ENCODE measurements around the gene ANKRD12.

Gene ANKRD12

DNA sequence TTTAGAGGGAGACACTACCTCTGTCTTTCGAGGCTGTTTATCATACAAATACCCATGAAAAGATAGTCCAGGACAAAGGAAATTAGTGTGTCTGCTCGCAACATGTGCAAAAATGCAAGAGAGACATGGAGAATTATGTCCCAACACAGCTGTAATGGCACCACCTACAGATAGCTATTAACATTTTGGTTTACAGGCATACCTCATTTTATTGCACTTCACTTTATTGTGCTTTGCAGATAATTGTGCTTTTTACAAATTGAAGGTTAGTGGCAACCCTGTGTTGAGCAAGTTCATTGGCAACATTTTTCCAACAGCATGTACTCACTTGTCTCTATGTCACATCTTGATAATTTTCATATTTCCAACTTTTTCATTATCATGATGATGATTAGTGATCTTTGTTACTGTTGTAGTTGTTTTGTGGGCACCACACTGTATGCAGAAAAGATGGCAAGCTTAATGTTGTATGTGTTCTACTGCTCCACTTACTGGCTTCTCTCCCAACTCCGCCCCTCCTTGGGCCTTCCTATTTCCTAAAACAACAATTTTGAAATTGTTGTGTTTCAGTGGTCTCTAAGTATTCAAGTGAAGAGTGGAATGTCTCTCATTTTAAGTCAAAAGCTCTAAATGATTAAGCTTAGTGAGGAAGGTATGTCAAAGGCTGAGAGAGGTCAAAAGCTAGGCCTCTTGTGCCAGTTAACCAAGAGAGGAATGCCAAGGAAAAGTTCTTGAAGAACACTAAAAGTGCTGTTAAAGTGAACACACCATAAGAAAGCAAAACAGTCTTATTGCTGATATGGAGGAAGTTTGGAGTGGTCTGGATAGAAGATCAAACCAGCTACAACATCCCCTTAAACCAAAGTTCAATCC lies 52.0 kb downstream of the ANKRD12 start:
- DNase-seq = no peak

DNA sequence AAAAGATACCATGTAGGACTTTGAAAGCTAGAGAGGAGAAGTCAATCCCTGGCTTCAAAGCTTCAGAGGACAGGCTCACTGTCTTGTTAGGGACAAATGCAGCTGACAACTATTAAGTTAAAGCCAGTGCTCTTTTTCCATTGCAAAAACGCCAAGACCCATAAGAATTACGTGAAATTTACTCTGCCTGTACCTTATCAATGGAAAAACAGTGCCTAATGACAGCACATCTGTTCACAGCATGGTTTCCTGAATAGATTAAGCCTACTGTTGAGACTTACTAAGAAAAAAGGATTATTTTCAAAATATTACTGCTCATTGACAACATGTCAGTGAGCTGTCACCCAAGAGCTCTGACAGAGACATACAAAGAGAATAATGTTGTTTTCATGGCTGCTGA lies 52.9 kb downstream of the ANKRD12 start:
- no peak for DNase-seq

DNA sequence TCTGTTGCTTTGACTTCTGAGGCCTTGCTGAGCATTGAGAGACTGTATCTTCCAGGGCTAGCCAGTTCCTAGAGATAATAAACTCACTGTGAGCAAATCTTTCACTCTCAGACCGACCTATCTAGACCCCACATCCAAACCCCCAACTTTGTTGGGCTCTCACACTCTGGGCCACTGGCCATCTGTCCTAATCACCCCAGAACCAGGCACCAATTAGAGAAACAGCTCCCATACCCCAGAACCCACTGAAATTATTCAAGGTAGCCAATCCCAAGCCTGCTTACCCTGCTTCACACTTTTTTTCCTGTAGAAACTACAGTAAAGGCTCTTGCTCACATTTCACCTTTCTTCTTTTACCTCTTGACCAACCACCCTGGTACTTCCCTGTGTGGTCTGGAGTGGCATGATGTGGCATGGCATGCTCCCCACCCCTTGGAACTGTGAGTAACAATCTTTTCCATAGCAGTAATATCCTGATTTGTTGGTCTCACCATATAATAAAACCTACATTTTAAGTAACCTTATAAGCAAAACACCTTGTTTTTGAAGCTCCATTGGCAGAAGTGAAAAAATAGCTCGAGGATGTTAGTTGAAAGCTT lies 55.2 kb downstream of the ANKRD12 start:
- no peak for DNase-seq

DNA sequence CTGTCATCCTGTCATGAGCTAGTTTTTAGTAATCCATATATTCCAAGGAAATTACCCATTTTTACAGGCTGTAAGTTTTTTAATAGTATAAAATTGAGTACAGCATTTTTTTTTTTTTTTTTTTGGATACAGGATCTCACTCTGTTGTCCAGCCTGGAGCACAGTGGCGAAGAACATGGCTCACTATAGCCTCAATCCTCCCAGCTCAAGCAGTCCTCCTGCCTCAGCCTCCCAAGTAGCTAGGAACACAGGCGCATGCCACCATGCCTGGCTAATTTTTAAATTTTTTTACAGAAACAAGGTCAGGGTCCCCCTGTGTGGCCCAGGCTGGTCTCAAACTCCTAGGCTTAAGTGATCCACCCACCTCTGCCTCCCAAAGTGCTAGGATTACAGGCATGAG lies 56.5 kb downstream of the ANKRD12 start:
- DNase-seq = no peak

DNA sequence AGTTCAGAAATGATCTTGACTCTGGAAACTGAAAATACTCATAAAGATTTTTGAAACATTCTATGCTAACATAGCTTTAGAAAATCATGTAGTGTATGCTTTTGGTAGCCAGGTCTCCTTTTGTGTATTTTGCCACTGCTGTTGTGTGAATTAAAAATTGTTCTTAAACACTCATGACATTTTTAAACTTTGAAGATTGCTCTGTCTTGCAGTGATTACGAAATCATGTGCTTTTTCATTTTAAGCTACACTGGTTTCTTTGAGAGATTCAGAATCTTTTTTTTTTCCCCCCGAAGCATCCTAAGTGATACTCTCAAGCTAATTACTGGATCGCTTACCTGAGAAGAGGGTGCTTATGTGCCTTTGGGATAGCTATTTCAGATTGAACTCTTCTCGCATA lies 60.0 kb downstream of the ANKRD12 start:
- no peak for DNase-seq

DNA sequence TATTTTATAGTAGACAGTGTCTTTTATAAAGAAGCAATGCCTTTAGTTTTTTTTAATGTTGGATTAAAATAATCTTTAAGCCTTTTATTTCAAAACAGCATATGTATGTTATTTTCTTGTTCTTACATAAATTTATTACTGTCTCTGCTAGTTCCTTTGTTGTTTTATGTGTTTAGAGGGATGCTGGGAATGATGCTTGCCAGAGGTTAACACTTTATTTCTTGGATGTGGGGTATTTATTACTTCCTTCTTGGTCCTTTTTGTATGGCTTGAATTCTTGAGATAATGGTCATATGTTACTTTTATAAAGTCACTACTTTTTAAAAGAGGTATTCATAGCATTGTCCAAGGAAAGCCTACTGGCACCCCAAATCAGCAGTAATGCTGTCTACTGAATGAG lies 63.1 kb downstream of the ANKRD12 start:
- DNase-seq = no peak

DNA sequence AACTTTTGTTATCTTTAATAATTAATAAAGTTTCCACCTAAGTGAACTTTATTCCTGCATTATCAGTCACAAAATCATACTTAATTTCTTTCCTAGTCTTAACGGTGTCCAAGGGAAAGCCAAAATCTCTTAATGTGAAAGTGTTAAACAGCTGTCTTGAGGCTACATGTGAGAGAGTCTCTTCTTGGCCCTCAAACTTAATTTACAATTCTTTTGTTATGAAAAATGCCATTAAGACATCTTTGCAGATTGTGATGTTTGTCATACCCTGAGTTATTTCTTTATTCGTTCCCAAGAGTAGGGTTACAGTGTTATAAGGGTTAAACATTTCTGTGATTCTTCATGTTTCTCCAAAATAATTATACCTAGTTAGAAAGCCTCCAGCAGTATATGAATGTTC lies 64.6 kb downstream of the ANKRD12 start:
- no peak for DNase-seq

DNA sequence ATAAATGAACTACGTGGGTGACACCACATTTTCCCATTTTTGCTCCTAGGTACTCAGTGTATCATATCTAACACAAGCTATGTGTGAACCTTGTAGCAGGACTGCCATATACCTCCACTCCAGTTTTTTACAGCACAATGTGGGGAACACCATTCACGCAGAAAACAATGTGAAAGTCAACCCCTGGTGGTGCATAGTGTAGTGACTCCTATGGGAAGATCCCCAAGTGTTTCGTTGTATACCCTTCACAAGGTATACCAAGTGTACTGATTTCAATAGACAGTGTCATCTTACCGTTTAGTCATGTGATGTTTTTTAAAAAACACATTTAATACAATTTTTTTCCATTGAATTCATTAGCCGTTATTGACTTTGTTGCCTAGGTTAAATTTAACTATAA lies 68.1 kb downstream of the ANKRD12 start:
- DNase-seq = no peak

DNA sequence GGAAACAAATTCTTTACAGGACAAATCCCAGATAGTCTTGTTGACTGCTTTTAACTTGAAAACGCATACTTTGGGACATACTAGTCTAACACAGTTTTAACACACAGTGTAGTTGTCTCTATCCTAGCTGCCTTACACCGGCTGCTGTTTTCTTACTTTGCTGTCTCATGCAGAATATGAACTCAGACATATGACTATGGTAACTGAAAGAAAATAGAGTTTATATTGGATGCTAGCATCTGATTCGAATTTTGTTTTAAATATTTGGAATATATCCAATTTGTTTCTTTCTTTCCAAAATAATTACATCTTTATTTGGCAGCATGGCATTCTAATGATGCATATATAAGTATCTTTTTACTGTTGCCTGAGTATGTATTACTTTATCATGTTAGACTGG lies 69.8 kb downstream of the ANKRD12 start:
- no peak for DNase-seq

DNA sequence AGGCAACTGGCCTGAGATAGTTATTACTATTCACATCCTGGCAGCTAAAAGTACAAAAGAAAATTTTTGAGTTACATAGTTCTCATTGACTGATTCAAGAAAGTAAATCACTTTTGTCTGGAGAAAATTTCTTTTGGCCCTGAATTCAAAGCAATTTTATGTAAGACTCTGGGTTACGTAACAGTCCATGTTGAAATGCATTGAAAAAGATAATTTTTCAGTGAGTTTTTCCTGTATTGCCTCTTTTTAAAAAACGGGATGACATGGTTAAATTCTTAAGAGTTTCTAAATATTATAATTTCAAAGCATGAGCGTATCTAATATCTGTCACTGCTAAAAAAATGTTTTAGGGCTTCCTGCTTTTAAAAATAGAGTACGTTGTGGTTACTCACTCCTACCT lies 72.7 kb downstream of the ANKRD12 start:
- DNase-seq = no peak

DNA sequence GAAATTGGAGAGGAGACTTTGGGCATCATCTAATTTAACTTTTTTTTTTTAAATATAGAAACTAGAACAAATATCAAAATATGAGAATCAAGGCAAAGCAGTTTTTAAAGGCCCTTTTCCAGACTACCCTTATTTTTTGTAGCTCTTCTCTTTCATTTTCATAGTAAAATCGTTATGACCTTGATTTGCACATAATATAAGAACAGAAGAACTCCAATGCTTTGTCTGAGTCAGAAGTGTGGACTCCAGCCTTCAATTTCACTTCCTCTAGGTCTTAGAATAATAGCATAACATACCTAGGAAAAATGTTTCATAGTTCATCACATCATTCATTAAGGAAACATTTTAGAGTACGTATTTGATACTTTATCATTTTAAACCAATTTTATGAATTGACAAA lies 74.4 kb downstream of the ANKRD12 start:
- DNase-seq = no peak

DNA sequence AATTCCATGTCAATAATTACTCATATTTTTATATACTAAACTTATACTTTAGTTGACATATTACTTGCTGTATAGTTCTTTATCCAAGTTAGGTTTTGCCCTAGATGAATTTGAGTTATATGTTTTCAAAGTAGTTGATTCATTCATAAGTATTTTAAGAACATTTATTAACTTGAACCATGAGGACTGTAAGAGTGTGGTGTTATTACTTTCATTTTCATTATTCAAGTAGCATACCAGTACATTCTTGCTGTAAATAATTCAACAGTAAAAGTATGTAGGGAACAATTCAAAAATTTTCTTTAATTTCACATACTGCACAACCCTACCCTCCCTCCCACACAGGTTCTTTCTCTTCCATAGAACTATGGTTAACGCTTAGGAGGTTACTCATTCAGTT lies 75.4 kb downstream of the ANKRD12 start:
- DNase-seq = no peak

DNA sequence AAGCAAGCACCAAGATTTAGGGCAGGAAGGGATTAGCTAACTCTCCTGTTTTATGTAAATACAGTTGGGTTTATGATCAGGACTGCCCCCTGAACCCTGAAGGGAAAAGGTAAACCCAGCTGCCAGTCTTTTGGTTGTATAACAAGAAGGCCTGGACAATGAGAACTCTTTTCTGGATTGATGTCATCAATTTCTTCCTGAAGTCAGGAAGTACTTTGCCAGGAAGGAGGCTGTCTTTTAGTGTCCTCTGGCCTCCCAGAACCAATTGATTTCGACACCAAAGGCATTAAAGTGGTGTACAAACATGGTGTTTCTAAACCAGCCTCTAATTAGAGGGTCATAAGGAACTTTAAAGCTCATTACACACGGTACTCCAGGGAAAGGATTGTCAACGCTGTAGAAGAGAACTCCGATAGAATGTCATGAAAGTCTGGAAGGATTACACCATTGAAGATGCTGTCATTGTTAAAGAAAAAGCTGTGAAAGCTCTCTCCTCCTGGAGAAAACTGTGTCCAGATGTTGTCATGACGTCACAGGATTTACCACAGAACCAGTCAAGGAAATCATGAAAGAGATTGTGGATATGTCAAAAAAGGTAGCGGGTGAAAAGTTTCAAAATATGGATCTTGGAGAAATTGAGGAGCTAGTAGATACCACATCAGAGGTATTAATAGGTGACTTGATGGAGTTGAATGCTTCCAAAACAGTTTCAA lies 78.8 kb downstream of the ANKRD12 start:
- DNase-seq = no peak

DNA sequence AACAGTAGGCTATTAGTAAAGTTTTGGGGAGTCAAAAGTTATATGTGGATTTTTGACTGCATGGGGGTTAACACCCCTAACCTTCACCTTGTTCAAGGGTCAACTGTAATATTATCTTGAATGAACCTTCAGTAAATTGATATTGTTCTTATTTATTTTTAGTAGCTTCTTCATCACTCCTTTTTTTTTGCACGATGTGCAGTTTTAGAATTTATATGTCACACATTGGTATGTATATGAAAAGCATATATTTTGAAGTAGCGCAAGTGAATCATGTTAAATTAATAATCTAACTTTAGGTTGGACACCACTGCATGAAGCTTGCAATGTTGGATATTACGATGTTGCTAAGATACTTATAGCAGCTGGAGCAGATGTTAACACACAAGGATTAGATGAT lies 79.9 kb downstream of the ANKRD12 start:
- no peak for DNase-seq

DNA sequence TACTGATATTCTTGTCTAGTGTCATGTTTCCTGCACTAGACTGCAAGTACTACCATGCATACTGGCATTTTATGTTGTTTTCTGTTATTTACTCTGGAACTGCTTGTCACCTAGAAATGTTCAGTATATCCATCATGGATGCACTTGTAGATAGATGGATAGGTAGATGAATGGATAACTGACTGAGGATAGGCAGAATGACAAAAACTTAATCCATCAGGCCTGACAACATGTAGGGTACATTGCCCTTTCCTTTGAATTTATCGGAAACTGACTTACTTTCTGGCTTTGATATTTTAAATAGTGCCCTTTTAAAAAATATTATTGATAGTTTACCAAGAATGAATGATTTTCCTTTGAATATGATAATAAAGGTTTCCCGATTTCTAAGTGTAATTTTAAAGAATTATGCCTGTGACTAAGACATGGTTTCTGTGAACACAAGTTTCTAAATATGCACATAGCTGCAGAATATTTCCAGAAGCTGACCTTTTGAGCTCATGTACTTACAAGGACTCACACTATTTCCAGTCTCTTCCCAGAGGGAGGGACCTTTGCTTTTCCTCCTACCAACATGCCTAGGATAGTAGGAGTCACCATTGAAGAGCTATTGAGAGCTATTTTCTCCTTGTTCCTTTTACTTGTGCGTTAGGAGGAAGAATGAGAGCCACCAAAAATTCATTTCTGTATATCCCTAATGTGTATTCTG lies 81.3 kb downstream of the ANKRD12 start:
- no peak for DNase-seq

DNA sequence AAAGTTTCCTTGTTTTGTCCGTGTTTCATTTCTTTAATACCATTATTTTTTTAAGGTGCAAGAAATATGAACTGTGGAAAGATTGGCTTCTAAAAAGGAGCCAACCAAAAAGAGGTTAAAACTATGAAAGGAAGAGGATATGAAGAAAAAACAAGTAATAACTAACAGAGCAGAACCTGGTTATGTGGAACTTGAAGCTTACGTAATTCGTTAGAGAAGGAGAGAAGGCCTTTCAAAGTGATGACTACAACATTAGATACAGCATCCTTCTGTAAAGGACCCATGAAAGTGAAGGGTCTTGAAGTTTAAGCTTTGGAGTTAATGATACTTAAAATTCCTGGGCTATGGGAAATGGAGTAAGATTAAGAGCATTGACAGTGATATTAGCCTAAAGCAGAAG lies 84.5 kb downstream of the ANKRD12 start:
- no peak for DNase-seq

DNA sequence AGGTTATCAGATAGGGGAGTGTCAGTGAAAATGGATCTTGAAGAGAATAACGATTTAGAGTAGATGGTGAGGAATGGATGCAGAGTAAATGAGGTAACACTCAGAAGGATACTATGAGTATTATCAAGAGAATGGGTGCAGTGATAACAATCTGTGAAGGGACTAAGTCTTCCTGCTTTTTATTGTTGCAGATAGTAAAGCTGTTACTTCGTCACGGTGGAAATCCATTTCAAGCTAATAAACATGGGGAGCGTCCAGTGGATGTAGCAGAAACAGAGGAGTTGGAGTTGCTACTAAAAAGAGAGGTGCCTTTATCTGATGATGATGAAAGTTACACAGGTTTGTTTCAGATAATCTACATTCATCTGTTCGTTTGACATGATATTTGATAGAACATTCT lies 85.1 kb downstream of the ANKRD12 start:
- no peak for DNase-seq

DNA sequence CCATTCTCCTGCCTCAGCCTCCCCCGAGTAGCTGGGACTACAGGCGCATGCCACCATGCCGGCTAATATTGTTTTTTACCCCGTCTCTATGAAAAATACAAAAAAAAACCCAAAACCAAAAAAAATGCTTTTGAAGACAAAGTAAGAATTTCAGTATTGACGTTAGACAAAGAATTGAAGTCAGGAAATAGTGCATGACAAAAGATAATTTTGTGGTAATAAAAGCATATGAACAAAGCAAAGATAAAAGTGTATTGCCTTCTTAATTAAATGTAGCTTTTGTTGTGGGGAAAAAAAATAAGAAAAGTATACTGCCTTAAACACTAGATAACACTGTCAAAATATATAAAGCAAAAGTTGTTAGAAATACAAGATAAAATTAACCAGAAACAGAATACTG lies 86.8 kb downstream of the ANKRD12 start:
- DNase-seq = no peak

DNA sequence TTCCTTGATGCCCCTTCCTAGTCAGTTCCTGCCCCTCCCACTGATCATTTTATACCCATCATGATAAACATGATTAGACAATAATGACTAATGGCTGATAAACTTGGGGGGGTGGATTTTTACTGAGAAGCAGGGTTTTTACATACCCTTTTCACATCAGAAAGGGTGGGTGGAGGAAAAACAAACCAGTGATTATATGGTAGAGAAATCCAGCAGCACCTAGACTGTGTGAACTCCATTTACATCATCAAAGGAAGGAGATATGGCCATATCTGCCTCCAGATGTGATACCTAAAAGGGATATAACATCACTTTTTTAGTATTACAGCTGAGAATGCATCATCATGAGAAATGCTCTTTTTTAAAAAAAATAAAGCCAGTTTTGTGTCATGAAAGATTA lies 89.9 kb downstream of the ANKRD12 start:
- DNase-seq = no peak

DNA sequence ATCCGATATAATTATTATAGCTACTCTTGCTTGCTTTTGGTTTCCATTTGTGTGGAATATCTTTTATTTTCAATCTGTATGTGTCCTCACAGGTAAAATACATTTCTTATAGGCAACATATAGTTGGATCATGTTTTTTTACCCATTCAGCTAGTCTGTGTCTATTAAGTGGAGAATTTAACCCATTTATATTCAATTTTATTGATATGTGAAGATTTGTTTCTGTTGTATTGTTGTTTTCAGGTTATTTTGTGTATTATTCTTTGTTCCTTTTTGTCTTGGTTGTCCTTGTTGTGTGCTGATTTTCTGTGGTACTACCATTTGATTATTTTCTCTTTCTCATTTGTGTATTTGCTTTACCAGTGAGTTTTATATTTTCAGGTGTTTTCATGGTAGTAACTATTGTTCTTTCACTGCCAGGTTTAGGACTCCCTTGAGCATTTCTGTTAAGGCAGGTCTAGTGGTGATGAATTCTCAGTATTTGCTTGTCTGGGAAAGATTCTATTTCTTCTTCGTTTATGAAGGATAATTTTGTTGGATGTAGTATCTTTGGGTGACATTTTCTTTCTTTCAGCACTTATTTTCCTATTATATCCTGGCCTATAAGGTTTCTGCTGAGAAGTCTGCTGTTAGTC lies 95.4 kb downstream of the ANKRD12 start:
- no peak for DNase-seq

DNA sequence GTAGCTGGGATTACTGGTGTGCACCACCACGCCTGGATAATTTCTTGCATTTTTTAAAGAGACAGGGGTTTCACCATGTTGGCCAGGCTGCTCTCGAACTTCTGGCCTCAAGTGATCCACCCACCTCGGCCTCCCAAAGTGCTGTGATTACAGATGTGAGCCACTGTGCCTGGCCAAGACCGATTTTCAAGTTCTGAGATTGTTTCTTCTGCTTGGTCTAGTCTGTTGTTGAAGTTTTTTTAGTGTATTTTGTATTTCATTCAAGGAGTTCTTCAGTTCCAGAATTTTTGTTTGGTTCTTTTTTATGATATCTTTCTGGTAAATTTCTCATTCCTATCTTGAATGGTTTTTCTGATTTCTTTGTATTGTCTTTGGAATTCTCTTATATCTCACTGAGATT lies 96.4 kb downstream of the ANKRD12 start:
- no peak for DNase-seq

DNA sequence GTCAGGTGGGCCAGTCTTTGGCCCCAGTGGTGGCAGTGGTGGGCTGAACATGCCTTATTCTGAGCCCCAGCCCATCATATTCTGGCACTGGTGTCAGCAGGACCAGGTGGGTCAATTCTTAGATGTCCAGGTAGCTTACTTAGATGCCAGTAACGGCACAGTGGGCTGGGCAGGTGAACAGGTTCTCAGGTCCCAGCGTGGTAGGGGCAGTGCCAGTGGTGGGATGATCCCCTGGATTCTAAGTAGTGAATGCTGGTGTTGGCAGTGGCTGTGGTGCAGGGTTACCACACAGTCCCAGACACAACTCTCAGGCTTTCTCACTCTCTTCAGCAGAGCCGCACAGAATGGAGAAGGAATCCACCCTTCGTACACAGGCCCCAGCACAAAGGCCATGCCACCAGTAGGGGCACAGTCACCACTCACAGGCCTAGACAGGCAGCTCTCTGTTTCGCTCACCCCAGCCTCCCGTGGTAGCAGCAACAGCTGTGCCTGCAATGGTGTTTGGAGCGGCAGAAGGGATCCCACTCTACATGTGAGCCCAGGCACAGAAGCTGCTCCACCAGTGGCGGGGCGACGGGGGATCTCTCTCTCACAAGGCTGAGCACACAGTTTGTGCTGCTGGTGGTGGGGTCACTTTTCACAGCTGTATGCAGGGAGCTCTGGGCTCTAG lies 97.3 kb downstream of the ANKRD12 start:
- DNase-seq = no peak
